ENCODE measurements around the gene DUSP16.

The DUSP16 gene

GRCh38 chr12:12470751-12471306 lies 91.8 kb downstream of the DUSP16 start:
- H3K4me3 ChIP-seq (replicated peaks; ENCODE audit: low read depth, low read length) = no peak overlapping the region
- TF ChIP-seq CTCF (IDR thresholded peaks at IDR 0.05; ENCODE audit: low read length, missing control alignments) = no peak
- no peak for DNase-seq (ENCODE audit: low read depth)

- no peak for DNase-seq (ENCODE audit: low read depth)
- TF ChIP-seq CTCF (IDR thresholded peaks at IDR 0.05; ENCODE audit: low read length, missing control alignments) = no peak
- H3K4me3 ChIP-seq (replicated peaks; ENCODE audit: low read depth, low read length) = no peak overlapping the region
Measured at GRCh38 chr12:12469386-12469785, 93.3 kb downstream of the DUSP16 start.

GRCh38 chr12:12468575-12468974 lies 94.1 kb downstream of the DUSP16 start:
- H3K4me3 ChIP-seq (replicated peaks; ENCODE audit: low read depth, low read length) = no peak overlapping the region
- TF ChIP-seq CTCF (IDR thresholded peaks at IDR 0.05; ENCODE audit: low read length, missing control alignments) = no peak
- DNase-seq (ENCODE audit: low read depth) = no peak

- TF ChIP-seq CTCF (IDR thresholded peaks at IDR 0.05; ENCODE audit: low read length, missing control alignments) = no peak
- H3K4me3 ChIP-seq (replicated peaks; ENCODE audit: low read depth, low read length) = no peak overlapping the region
- no peak for DNase-seq (ENCODE audit: low read depth)
Measured at GRCh38 chr12:12467688-12468261, 94.9 kb downstream of the DUSP16 start.

- H3K4me3 ChIP-seq (replicated peaks; ENCODE audit: low read depth, low read length) = no peak overlapping the region
- no peak for TF ChIP-seq CTCF (IDR thresholded peaks at IDR 0.05; ENCODE audit: low read length, missing control alignments)
- DNase-seq (ENCODE audit: low read depth) = no peak
Measured at GRCh38 chr12:12467264-12467663, 95.4 kb downstream of the DUSP16 start.

GRCh38 chr12:12466157-12466556 lies 96.5 kb downstream of the DUSP16 start:
- no peak for TF ChIP-seq CTCF (IDR thresholded peaks at IDR 0.05; ENCODE audit: low read length, missing control alignments)
- H3K4me3 ChIP-seq (replicated peaks; ENCODE audit: low read depth, low read length) = no peak overlapping the region
- no peak for DNase-seq (ENCODE audit: low read depth)

- H3K4me3 ChIP-seq (replicated peaks; ENCODE audit: low read depth, low read length) = no peak overlapping the region
- no peak for TF ChIP-seq CTCF (IDR thresholded peaks at IDR 0.05; ENCODE audit: low read length, missing control alignments)
Measured at GRCh38 chr12:12465522-12465921, 97.1 kb downstream of the DUSP16 start.

More at GRCh38 chr12:12465522-12465921, 97.1 kb downstream of the DUSP16 start:
- no peak for DNase-seq (ENCODE audit: low read depth)

All from fibroblast of pulmonary artery (primary cell).